Testis (tissue), 3 donors: ENCODE results near the gene EIF1. TPM values are rescaled to one million over a fixed set of nuclear protein-coding genes. Genes with fewer than 3 reads are reported as not detected.
"Not testable (repeated sequence)": the region's sequence is repeated elsewhere in the genome, so short reads cannot be mapped to it uniquely, and the experiment has no call there.

ENCODE experiments used
- DNase-seq: peaks from one replicate; pipeline ENCODE4 v3.0.0-alpha.2; 2019
- H3K27ac ChIP-seq, 2 donors: fragments of 200-600 bp; sonication (generic); one replicate each; pipeline ENCODE4 v1.5.1; 2019
- H3K27me3 ChIP-seq: fragments of 200-600 bp; sonication (generic); one replicate; pipeline ENCODE4 v1.5.1; 2019
- H3K36me3 ChIP-seq: fragments of 200-600 bp; sonication (generic); one replicate; pipeline ENCODE4 v1.5.1; 2017; ENCODE audit warnings: low read depth; ENCODE audit errors: missing control alignments
- H3K4me1 ChIP-seq: fragments of 200-600 bp; sonication (generic); one replicate; pipeline ENCODE4 v1.5.1; 2019
- H3K4me3 ChIP-seq, 2 donors: fragments of 200-600 bp; sonication (generic); one replicate each; pipeline ENCODE4 v1.5.1; 2017 to 2019
- H3K9me3 ChIP-seq: fragments of 200-600 bp; sonication (generic); one replicate; pipeline ENCODE4 v1.5.1; 2017
- CTCF ChIP-seq, 3 experiments: fragments of 450-650 bp in 2 of 3; fragments of 200-600 bp in 1 of 3; sonication (generic) in 1 of 3; IDR thresholded peaks; one replicate each; pipeline ENCODE4 v1.5.1; 2016 to 2019; ENCODE audit warnings: antibody characterized with exemption in 3 of 3, mild to moderate bottlenecking in 2 of 3, moderate library complexity in 1 of 3
- POLR2A ChIP-seq: fragments of 450-650 bp; IDR thresholded peaks from one replicate; pipeline ENCODE4 v1.6.1; 2017; ENCODE audit warnings: antibody characterized with exemption, mild to moderate bottlenecking, moderate library complexity
- WGBS, 2 donors: methylation state at CpG; one replicate each; pipeline ENCODE4 v1.1.5; 2018; 5-methylcytosine and 5-hydroxymethylcytosine counted together
- intact Hi-C: fragments of 100-400 bp; cut with DNase I; formaldehyde crosslinking; loops from one replicate; pipeline ENCODE4 v1.15.1; 2023; ENCODE audit warnings: low total_unique reads
- polyA plus RNA-seq: library from polyadenylated mRNA; stranded (reverse); fragments of 350-450 nt; fragmentation: Illumina TruSeq; extraction: RNeasy Lipid Tissue Mini Kit (QIAGEN cat#74804); gene quantifications from one replicate; pipeline ENCODE4 v1.2.3, GENCODE V29; 2014; ENCODE audit warnings: low read depth, low replicate concordance; ENCODE audit not compliant: insufficient read depth
- total RNA-seq, 2 donors: library from RNA; depleted of rRNA; stranded (reverse); fragments of >200 nt; gene quantifications; one replicate each; pipeline ENCODE4 v1.2.3, GENCODE V29; 2016

The EIF1 gene
- total and polyA plus RNA-seq, 3 donors from 2014 or later: 274 to 1,078 (median 338) TPM

DNA sequence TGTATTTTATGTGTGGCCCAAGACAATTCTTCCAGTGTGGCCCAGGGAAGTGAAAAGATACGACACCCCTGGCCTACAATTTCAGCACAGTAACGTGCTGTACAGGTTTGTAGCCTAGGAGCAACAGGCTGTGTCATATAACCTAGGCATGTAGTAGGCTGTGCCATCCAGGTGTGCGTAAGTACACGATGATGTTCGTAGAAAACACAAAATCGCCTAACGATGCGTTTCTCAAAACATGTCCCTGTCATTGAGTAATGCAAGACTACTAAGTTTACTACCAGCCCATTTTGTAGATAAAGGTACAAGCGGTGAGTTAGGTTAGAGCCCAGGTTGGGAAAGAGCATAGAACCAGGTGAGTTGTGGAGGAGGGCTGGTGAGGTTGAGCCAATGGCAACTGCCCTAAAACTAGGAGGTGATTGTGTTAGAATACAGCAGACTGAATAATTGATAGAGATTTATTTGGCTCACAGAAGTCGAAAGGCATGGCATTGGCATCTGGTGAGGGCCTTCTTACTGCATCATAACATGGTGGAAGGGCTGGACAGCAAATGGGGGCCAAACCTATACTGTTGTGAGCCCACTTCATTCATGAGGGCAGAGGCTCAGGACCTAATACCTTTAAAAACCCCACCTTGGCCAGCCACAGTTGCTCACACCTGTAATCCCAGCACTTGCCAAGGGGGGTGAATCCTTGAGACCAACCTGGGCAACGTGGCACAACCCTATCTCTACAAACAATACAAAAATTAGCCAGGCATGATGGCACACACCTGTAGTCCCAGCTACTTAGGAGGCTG is 4.2 kb downstream of the EIF1 start:
- H3K27ac ChIP-seq: peak overlapping the region in 1 of 2 donors; percentile 30
- no peak overlapping the region for H3K4me3 ChIP-seq
- intact Hi-C loops: no loop called here
- H3K4me1 ChIP-seq: peaks cover 15% of the 10 kb centered on the region
- TF ChIP-seq POLR2A: no peak
- no peak for TF ChIP-seq CTCF (IDR thresholded peaks at IDR 0.05)
- DNase-seq: no peak
- H3K27me3 ChIP-seq: no peaks in the 10 kb centered on the region
- H3K36me3 ChIP-seq: peaks cover 4% of the 10 kb centered on the region
- WGBS, 2 donors: 90 to 91% methylated on average over 11 of the region's 11 CpGs
- no peaks in the 10 kb centered on the region for H3K9me3 ChIP-seq

DNA sequence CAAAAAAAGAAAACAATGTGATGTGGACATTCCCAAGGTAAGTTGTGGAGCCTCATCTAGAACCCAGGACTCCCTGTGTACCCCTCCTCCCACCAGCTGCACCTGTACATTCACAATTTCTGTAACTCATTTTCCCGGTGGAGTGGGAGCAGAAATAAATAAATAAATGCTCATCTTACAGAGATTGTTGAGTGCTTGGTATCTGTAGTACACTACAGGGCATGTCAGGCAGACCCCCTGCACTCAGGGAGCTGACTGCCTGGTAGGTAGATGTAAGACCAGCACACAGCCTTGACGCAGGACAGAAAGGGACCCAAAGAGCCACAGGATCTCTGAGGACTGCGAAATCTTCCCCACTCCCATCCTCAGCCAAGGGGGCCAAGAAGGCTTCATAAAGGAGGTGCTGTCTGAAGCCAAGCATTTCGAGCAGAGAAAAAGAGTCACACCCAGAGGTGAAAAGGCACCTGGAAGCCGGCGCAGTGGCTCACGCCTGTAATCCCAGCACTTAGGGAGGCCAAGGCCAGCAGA is 6.5 kb downstream of the EIF1 start:
- TF ChIP-seq POLR2A: no peak
- no peak for TF ChIP-seq CTCF (IDR thresholded peaks at IDR 0.05)
- no peaks in the 10 kb centered on the region for H3K9me3 ChIP-seq
- no peak for DNase-seq
- WGBS, 2 donors: 81 to 90% methylated on average over 7 of the region's 7 CpGs
- H3K4me1 ChIP-seq: peaks cover 9% of the 10 kb centered on the region
- no peaks in the 10 kb centered on the region for H3K27me3 ChIP-seq
- H3K4me3 ChIP-seq: no peak overlapping the region
- no peak overlapping the region for H3K27ac ChIP-seq
- H3K36me3 ChIP-seq: peaks cover 4% of the 10 kb centered on the region
- intact Hi-C loops: no loop called here

DNA sequence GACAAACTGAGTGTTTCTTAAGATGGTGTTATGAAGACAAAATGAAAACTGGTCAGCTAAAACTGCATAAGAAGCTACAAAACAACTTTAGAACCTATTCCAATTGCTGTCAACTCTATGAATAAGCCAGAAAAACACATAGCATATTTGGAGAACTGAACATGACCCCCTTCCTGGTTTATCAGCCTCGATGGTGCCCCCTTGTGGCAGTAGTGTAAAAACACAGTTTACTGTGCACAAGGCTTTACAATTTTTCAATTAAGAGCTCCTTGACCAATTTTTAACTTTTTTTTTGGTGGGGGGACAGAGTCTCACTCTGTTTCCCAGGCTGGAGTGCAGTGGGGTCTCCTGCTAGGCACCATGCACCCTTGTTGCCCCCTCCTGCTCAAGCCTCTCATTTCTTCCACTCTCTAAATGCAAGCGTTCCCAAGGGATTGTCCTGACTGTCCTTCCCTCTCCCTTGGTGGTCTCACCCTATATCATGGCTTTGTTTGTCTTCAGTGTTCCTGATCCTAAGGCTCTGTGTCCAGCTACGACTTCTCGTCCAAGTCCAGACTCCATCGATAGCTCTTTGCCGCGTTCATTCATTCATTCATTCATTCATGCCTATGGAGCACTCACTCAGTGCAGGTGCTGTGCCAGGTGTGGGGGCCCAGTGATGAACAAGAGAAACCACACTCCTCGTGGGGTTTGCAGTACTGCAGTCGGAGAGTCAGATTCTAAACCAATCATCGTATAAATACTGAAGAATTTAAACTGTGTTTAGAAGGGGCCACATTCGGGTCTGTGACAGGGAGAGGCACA is 7.5 kb downstream of the EIF1 start:
- no peaks in the 10 kb centered on the region for H3K36me3 ChIP-seq
- intact Hi-C loops: no loop called here
- TF ChIP-seq CTCF (IDR thresholded peaks at IDR 0.05) (peak; percentile 64 to 95 (median 85)), POLR2A (no peak)
- H3K27ac ChIP-seq: no peak overlapping the region
- no peaks in the 10 kb centered on the region for H3K27me3 ChIP-seq
- no peaks in the 10 kb centered on the region for H3K4me1 ChIP-seq
- H3K4me3 ChIP-seq: no peak overlapping the region
- 55 to 65% methylated on average over 11 of the region's 11 CpGs for WGBS, 2 donors
- no peaks in the 10 kb centered on the region for H3K9me3 ChIP-seq
- peak; percentile 37 for DNase-seq

- no peak for TF ChIP-seq CTCF (IDR thresholded peaks at IDR 0.05)
- no peak for TF ChIP-seq POLR2A
- H3K4me3 ChIP-seq: no peak overlapping the region
- WGBS, 2 donors: 54 to 61% methylated on average over 6 of the region's 6 CpGs
- H3K36me3 ChIP-seq: no peaks in the 10 kb centered on the region
- no peaks in the 10 kb centered on the region for H3K4me1 ChIP-seq
- no peaks in the 10 kb centered on the region for H3K9me3 ChIP-seq
- no peaks in the 10 kb centered on the region for H3K27me3 ChIP-seq
- intact Hi-C loops: no loop called here
- peak; percentile 72 for DNase-seq
- H3K27ac ChIP-seq: no peak overlapping the region
Observed at GRCh38 chr17:41697122-41697962, 8.7 kb downstream of the EIF1 start.

DNA sequence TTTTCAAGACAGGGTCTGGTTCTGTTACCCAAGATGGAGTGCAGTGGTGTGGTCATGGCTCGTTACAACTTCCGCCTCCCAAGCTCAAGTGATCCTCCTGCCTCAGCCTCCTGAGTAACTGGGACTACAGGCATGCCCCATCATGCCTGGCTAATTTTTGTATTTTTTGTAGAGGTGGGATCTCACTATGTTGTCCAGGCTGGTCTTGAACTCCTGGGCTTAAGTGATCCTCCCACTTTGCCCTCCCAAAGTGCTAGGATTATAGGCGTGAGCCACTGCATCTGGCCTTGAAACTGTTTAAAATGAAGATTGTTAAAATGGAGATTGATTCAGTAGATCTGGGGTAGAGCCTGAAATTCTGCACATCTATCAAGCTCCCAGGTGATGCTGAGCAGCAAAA is 12.2 kb downstream of the EIF1 start:
- H3K9me3 ChIP-seq, DNase-seq, H3K27ac ChIP-seq, H3K36me3 ChIP-seq, intact Hi-C loops, H3K27me3 ChIP-seq, H3K4me1 ChIP-seq, H3K4me3 ChIP-seq: not testable (repeated sequence)
- 79 to 85% methylated on average over 3 of the region's 3 CpGs for WGBS, 2 donors
